ENCODE results near the gene MROH8.

- no peak for TF ChIP-seq CTCF (IDR thresholded peaks at IDR 0.05)
- TF ChIP-seq TCF7L2 (IDR thresholded peaks at IDR 0.05; ENCODE audit: low read depth, low read length), result no peak
- no peak for TF ChIP-seq REST (IDR thresholded peaks at IDR 0.05; ENCODE audit: insufficient read depth in 1 of 2, low read depth in 2 of 2, low read length in 1 of 2)
These were observed 6.3 kb upstream of the MROH8 start for GRCh38 chr20:37185686-37186085.

Measured in Panc1 (cell line).